BLaER1 treated with 17β-estradiol and CSF1 and Interleukin-3, amounts not matched to agents 10 nM and 100 nM (cell line): ENCODE data around the gene TUBG1.

Source experiments
- H3K27ac ChIP-seq, 11 experiments: shearing (Covaris generic); formaldehyde crosslinking; 2 replicates each; pipeline ENCODE4 v1.8.1; 2022
- H3K27me3 ChIP-seq, 11 experiments: shearing (Covaris generic); formaldehyde crosslinking; 2 replicates each; pipeline ENCODE4 v1.8.1; 2022
- H3K36me3 ChIP-seq, 11 experiments: shearing (Covaris generic); formaldehyde crosslinking; 2 replicates each; pipeline ENCODE4 v1.8.1; 2022
- H3K4me1 ChIP-seq, 10 experiments: shearing (Covaris generic); formaldehyde crosslinking; 2 replicates each; pipeline ENCODE4 v1.8.1; 2022
- H3K4me2 ChIP-seq, 11 experiments: shearing (Covaris generic); formaldehyde crosslinking; 2 replicates each; pipeline ENCODE4 v1.8.1; 2022
- H3K4me3 ChIP-seq, 10 experiments: shearing (Covaris generic); formaldehyde crosslinking; 2 replicates each; pipeline ENCODE4 v1.8.1; 2022
- H3K9ac ChIP-seq, 11 experiments: shearing (Covaris generic); formaldehyde crosslinking; 2 replicates each; pipeline ENCODE4 v1.8.1; 2022
- H3K9me3 ChIP-seq, 11 experiments: shearing (Covaris generic); formaldehyde crosslinking; replicated peaks in 1 of 11; 2 replicates each; pipeline ENCODE4 v1.8.1; 2022
- H4K20me1 ChIP-seq, 11 experiments: shearing (Covaris generic); formaldehyde crosslinking; 2 replicates each; pipeline ENCODE4 v1.8.1; 2022
- Cebpa-rat ChIP-seq, 11 experiments: shearing (Covaris generic); IDR thresholded peaks; 2 replicates each; pipeline ENCODE4 v1.8.1; 2022

TUBG1 gene

DNA sequence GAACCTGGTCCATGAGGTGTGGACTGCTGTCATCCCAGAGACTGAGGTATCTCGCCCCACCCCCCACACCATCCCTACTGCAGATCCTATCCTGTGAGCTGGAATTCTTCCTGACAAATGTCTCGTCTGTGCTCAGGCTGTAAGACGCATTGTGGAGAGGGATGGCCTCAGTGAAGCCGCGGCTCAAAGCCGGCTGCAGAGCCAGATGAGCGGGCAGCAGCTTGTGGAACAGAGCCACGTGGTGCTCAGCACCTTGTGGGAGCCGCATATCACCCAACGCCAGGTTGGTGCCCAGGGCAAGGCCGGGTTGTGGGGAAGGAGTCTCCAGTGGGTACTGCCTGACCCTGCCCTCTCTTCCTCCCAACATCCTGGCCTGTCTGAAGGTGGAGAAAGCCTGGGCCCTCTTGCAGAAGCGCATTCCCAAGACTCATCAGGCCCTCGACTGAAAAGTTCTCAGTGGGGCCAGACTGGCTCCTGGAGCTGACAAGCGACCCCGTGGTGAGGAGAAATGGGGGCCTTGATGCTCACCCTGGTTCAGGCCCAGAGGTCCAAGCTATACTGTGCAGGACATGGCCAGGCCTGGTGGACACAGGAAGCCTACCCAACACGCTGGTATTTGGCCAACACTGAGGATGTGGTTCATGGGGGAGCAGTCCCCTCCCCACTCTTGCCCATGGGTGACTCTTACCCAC lies 43.8 kb upstream of the TUBG1 start:
- H3K4me1 ChIP-seq: peaks cover 34 to 78% (median 65%) of the 10 kb centered on the region in 10 experiments

DNA sequence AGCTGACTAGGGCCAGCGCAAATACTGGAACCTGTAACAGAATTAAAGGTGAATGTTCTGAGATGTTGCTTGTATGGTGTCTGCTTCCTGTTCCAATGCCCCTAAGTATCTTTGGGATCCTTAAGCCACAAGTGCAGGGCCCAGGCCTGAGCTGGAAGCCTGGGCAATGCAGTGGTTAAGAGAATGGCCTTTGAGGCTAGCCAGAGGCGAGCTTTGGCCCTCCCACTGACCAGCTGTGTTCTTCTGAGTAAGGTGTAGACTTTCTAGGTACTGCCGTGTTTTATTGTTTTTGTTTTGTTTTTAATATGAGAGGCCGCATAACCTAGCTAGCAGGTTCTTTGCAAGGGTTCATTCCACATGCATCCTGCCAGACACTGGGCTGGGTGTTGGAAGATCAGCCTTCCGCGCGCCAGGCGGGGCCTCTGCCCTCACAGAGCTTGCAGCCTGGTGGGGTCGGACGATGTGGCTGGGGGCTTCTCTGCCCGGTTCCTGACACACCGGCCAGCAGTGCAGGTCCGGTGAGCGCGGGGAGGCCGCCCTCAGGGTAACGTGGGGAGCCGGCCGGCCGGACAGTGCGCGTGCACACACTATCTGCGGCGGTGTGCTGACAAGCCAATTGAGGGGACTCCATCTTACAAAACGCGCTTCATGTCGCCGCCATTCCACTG lies 43.1 kb upstream of the TUBG1 start:
- Histone ChIP-seq H3K27me3 (no peaks in the 10 kb centered on the region), H3K36me3 (peaks cover 61 to 69% (median 65%) of the 10 kb centered on the region in 11 experiments), H3K4me1 (peaks cover 34 to 81% (median 63%) of the 10 kb centered on the region in 10 experiments), H4K20me1 (peaks cover 0 to 31% (median 20%) of the 10 kb centered on the region in 11 experiments; a peak in 13 of 22 replicates), H3K27ac (peak overlapping the region; percentile 79 to 90 (median 86); a peak in 21 of 22 replicates), H3K9me3 (no peaks in the 10 kb centered on the region), H3K4me2 (peak overlapping the region; percentile 86 to 98 (median 95)), H3K4me3 (peak overlapping the region; percentile 78 to 97 (median 90)), H3K9ac (peak overlapping the region; percentile 85 to 98 (median 90))
- TF ChIP-seq Cebpa-rat (IDR thresholded peaks at IDR 0.05): no peak

More for the DNA sequence above, 43.8 kb upstream of the TUBG1 start:
- Histone ChIP-seq H3K27ac (peak overlapping the region in 9 of 11 experiments; percentile 80 to 90 (median 87); a peak in 12 of 22 replicates), H3K4me2 (peak overlapping the region; percentile 86 to 98 (median 95); a peak in 21 of 22 replicates), H4K20me1 (peaks cover 0 to 24% (median 16%) of the 10 kb centered on the region in 11 experiments; a peak in 13 of 22 replicates), H3K9ac (peak overlapping the region; percentile 85 to 98 (median 93); a peak in 18 of 22 replicates), H3K36me3 (peaks cover 55 to 62% (median 59%) of the 10 kb centered on the region in 11 experiments), H3K4me3 (peak overlapping the region in 3 of 10 experiments; percentile 86 to 90 (median 89); a peak in 4 of 20 replicates), H3K9me3 (no peaks in the 10 kb centered on the region), H3K27me3 (no peaks in the 10 kb centered on the region)
- TF ChIP-seq Cebpa-rat (IDR thresholded peaks at IDR 0.05): no peak

DNA sequence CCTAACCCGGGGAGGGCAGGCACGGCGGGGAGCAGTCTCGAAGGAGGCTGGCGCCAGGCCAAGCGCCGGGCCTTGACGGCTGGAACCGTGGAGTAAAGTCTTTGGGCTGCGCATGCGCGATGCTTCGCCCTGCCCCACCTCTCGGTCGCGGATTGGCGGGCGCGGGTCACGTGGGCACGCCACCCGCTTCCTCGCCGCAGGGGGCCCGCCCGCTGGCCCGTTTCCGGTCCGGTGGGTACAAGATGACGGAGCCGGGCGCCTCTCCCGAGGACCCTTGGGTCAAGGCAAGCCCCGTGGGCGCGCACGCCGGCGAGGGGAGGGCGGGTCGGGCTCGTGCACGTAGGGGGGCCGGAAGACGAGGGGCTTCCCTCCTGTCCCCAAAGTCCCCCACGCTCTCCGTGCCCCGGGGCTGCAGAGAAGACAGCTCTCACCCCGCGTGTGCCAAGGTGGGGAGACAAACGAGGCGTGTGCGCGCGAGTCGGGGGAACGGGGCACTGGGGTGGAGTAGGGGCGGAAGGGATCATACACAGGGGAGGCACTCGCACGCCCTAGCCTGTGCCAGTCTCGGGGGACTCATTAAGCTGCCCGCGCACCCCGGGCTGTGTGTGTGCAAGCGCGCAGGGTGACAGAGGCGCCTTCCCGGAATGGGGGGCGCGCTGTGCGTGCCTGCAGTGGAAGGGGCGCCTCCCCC lies 42.5 kb upstream of the TUBG1 start, which contains the start of gene MLX:
MLX (plus strand) TSS at position 218 of the 691 bp plus-strand sequence; CDS start at position 243, 25 bp downstream.
- Histone ChIP-seq H4K20me1 (peaks cover 0 to 38% (median 27%) of the 10 kb centered on the region in 11 experiments; a peak in 17 of 22 replicates), H3K27ac (peak within 1 kb of the TSS; percentile 79 to 90 (median 86)), H3K4me3 (peak within 1 kb of the TSS; percentile 78 to 97 (median 90)), H3K9ac (peak within 1 kb of the TSS; percentile 85 to 98 (median 90)), H3K4me2 (peak within 1 kb of the TSS; percentile 86 to 98 (median 96)), H3K27me3 (no peaks in the 10 kb centered on the region), H3K4me1 (peaks cover 34 to 84% (median 59%) of the 10 kb centered on the region in 10 experiments), H3K9me3 (no peaks in the 10 kb centered on the region), H3K36me3 (peaks cover 68 to 76% (median 72%) of the 10 kb centered on the region in 11 experiments)
- TF ChIP-seq Cebpa-rat (IDR thresholded peaks at IDR 0.05): no peak

DNA sequence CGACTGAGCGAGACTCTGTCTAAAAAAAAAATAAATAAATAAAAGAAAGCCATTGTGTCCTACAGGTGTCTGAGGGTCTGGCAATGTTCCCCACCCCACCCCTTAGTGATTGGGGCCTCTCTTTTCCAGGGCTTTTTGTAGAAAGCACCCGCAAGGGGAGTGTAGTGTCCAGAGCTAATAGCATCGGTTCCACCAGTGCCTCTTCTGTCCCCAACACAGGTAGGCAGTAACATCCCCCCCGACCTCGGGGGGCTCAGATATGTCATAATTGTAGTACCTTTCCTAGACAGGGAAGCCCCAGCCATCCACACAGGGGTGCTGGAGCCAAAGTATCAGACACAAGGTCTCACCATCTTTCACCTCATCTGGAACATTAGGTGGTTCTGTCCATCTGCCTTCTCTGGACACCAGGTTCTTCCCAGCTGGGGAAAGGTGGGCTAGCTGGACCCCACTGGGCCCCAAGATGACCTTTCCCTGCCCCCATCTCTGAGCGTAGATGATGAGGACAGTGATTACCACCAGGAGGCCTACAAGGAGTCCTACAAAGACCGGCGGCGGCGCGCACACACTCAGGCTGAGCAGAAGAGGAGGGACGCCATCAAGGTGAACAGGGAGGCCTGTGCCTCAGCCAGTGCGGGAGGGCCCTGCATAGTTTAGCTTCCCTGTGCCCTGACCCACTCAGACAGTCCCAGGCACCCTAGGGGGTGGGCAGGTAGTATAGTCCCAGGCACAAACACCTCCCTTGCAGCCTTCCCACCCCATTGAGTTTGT lies 41.0 kb upstream of the TUBG1 start:
- peak overlapping the region in 6 of 11 experiments; percentile 5 to 90 (median 86); a peak in 12 of 22 replicates for H3K27ac ChIP-seq
- H3K36me3 ChIP-seq: peaks cover 83 to 85% (median 84%) of the 10 kb centered on the region in 11 experiments
- H3K9me3 ChIP-seq: no peaks in the 10 kb centered on the region
- peaks cover 0 to 53% (median 41%) of the 10 kb centered on the region in 11 experiments; a peak in 18 of 22 replicates for H4K20me1 ChIP-seq
- H3K9ac ChIP-seq: peak overlapping the region in 9 of 11 experiments; percentile 19 to 96 (median 89); a peak in 17 of 22 replicates
- no peak for TF ChIP-seq Cebpa-rat (IDR thresholded peaks at IDR 0.05)
- peak overlapping the region; percentile 86 to 98 (median 96) for H3K4me2 ChIP-seq
- H3K4me3 ChIP-seq: peak overlapping the region in 8 of 10 experiments; percentile 16 to 97 (median 86); a peak in 14 of 20 replicates
- H3K27me3 ChIP-seq: no peaks in the 10 kb centered on the region
- H3K4me1 ChIP-seq: peaks cover 24 to 89% (median 49%) of the 10 kb centered on the region in 10 experiments

DNA sequence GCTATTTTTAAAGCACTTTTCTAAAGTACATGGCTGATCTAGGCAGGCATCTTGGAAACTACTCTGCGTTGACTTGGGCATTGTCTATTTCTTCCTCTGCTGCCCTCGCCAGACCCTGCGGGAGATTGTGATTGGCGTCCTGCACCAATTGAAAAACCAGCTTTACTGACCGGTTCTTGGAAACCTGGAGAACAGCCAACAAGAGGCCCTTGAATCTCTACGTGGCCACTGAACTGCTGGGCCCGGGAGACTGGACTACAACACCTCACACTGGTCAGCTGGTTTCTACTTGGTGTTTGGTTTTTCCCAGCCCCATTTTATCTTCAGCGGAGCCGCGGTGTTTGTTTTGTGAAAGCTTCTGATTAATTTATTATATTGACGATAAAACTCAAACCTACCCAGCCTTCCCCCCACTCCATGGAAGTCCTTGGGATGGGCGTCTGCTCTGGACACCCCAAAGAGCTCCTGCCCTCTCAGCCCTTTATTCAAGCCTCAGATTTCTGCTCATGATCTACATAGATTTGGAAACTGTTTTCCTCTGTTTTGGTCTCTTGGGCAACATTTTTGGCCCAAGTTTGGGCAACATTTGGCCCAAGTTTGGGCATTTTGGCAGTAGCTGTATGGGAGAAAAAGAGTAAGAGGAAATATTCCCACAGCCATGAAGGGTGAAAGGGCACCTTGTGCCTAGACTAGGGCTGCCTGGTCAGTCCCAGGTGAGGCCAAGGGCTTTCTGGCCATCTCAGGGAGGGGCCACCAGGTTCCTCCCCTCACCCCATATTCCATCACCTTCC lies 37.9 kb upstream of the TUBG1 start:
- H3K4me2 ChIP-seq: 0 out of 22 replicates have a peak overlapping the region, but pooled peaks of 1 of the 11 experiments have one; percentile 17
- H3K36me3 ChIP-seq: peaks cover 72 to 85% (median 81%) of the 10 kb centered on the region in 11 experiments

DNA sequence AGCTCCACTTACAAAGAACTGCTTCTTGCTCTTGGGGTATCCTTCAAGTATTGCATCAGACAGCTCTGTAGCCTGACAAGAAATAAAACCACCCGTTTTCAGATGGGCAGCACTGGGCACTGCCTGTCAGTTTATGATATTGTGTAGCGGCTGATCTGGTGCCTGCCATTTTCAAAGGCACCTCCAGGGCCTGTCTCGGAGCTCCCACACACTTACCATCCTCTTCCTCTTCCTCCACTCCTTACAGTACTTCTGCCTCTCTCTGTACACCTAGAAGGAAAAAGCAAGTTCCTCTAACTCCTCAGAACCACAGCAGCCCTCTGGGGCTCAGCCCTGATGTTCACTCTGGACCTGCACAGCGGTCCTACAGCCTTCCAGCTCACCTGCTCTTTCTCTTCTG lies 36.4 kb upstream of the TUBG1 start:
- H3K27ac ChIP-seq: no peak overlapping the region
- H3K9me3 ChIP-seq: no peaks in the 10 kb centered on the region
- no peak overlapping the region for H3K4me3 ChIP-seq
- H3K27me3 ChIP-seq: no peaks in the 10 kb centered on the region
- peak overlapping the region in 2 of 11 experiments; percentile 7 to 46; a peak in 5 of 22 replicates for H3K4me2 ChIP-seq
- peak overlapping the region in 10 of 11 experiments; percentile 20 to 57 (median 32); a peak in 11 of 22 replicates for H3K9ac ChIP-seq
- H3K36me3 ChIP-seq: peaks cover 72 to 86% (median 81%) of the 10 kb centered on the region in 11 experiments
- H4K20me1 ChIP-seq: peaks cover 0 to 86% (median 54%) of the 10 kb centered on the region in 11 experiments; a peak in 19 of 22 replicates
- H3K4me1 ChIP-seq: peaks cover 16 to 94% (median 46%) of the 10 kb centered on the region in 10 experiments
- 0 out of 22 replicates have a peak, but pooled peaks of 1 of the 11 experiments have one; percentile 38 for TF ChIP-seq Cebpa-rat (IDR thresholded peaks at IDR 0.05)

More for the DNA sequence above, 37.9 kb upstream of the TUBG1 start:
- Histone ChIP-seq H3K27me3 (no peaks in the 10 kb centered on the region), H3K27ac (no peak overlapping the region), H4K20me1 (peaks cover 0 to 79% (median 54%) of the 10 kb centered on the region in 11 experiments; a peak in 19 of 22 replicates), H3K9ac (peak overlapping the region in 9 of 11 experiments; percentile 0 to 51 (median 28); a peak in 15 of 22 replicates), H3K4me3 (no peak overlapping the region), H3K9me3 (no peaks in the 10 kb centered on the region), H3K4me1 (peaks cover 19 to 89% (median 43%) of the 10 kb centered on the region in 10 experiments)
- TF ChIP-seq Cebpa-rat (IDR thresholded peaks at IDR 0.05): no peak

DNA sequence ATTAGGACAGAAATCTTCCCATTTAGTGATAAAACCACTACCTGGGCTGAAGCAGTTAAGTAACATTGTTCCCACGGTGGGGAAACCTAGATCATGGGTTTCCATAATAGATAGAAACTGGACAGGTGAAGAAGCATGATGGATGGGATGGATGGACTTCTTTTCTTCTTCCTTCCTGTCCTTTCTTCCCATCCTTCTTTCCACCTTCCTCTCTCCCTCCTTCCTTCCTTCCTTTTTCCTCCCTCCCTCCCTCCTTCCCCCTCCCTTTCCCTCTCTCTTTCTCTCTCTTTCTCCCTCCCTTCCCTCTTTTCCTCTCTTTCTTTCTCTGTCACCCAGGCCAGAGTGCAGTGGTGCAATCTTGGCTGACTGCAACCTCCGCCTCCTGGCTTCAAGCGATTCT lies 35.0 kb upstream of the TUBG1 start:
- Histone ChIP-seq H4K20me1 (peaks cover 0 to 74% (median 44%) of the 10 kb centered on the region in 11 experiments; a peak in 19 of 22 replicates), H3K4me3 (no peak overlapping the region), H3K4me1 (peaks cover 26 to 94% (median 45%) of the 10 kb centered on the region in 10 experiments), H3K9me3 (no peaks in the 10 kb centered on the region), H3K27me3 (no peaks in the 10 kb centered on the region), H3K27ac (no peak overlapping the region), H3K4me2 (peak overlapping the region in 2 of 11 experiments; percentile 94 to 96; a peak in 1 of 22 replicates), H3K36me3 (peaks cover 59 to 75% (median 69%) of the 10 kb centered on the region in 11 experiments), H3K9ac (peak overlapping the region in 6 of 11 experiments; percentile 1 to 34 (median 23); a peak in 2 of 22 replicates)
- TF ChIP-seq Cebpa-rat (IDR thresholded peaks at IDR 0.05): no peak
